Measurements from ENCODE around the gene ERCC8. TPM values are rescaled to one million over a fixed set of nuclear protein-coding genes. Genes with fewer than 3 reads are reported as not detected.
"Not testable (repeated sequence)": the region's sequence is repeated elsewhere in the genome, so short reads cannot be mapped to it uniquely, and the experiment has no call there.

The ERCC8 gene
- total RNA-seq = 1 to 10 TPM; 6.7 to 9.6 (median 8.1) TPM
- 5.1 TPM for polyA plus RNA-seq
- long read RNA-seq, donor 1, transcript ERCC8-201 (12 exons, 2,017 nt) = major isoform, 5 of 12 reads
- long read RNA-seq, donor 1, partial matches to known transcripts = 1 of 12 reads
- long read RNA-seq, donor 1, other reads (novel, unspliced or antisense) = 6 of 12 reads
- long read RNA-seq, donor 2, partial matches to known transcripts = 0 of 3 reads
- long read RNA-seq, donor 2, other reads (novel, unspliced or antisense) = 0 of 3 reads
- long read RNA-seq, donor 3, transcript ERCC8-201 (12 exons, 2,017 nt) = major isoform, 25 of 35 reads
- long read RNA-seq, donor 3, partial matches to known transcripts = 2 of 35 reads
- long read RNA-seq, donor 3, other reads (novel, unspliced or antisense) = 8 of 35 reads
- long read RNA-seq, donor 4, partial matches to known transcripts = 1 of 3 reads
- long read RNA-seq, donor 4, other reads (novel, unspliced or antisense) = 0 of 3 reads

GRCh38 chr5:60944904-60945812 is at the start of gene ERCC8, which contains the start of gene NDUFAF2:
ERCC8 (minus strand) TSS chr5:60945070; CDS start chr5:60945008, 62 bp downstream.
NDUFAF2 (plus strand) TSS chr5:60945205; CDS start chr5:60945256, 51 bp downstream.
- no peaks in the 10 kb centered on the region for H3K9me3 ChIP-seq (ENCODE audit: control insufficient read depth, low read length)
- intact Hi-C loops (cut with DNase I) = no loop called here
- DNase-seq (peak; percentile 92 to 96 (median 94)), ATAC-seq (peak; percentile 100)
- H3K4me3 ChIP-seq (ENCODE audit: low read length) = peak within 1 kb of the TSS; percentile 48
- peak within 1 kb of the TSS; percentile 76 for H3K27ac ChIP-seq (ENCODE audit: low read length)
- H3K27me3 ChIP-seq (ENCODE audit: control insufficient read depth, insufficient read depth) = no peaks in the 10 kb centered on the region
- WGBS = 2% methylated on average over 64 of the region's 64 CpGs
- no peaks in the 10 kb centered on the region for H3K4me1 ChIP-seq (ENCODE audit: control insufficient read depth, insufficient read depth, low read length)

- Histone ChIP-seq H3K27me3 (ENCODE audit: control insufficient read depth, insufficient read depth) (no peaks in the 10 kb centered on the region), H3K9me3 (ENCODE audit: control insufficient read depth, low read length) (no peaks in the 10 kb centered on the region), H3K27ac (ENCODE audit: low read length) (no peak overlapping the region), H3K4me3 (ENCODE audit: low read length) (no peak overlapping the region), H3K4me1 (ENCODE audit: control insufficient read depth, insufficient read depth, low read length) (no peaks in the 10 kb centered on the region)
- intact Hi-C loops (cut with DNase I) = no loop called here
- WGBS = 80% methylated on average over 11 of the region's 11 CpGs
- ATAC-seq (peak; percentile 76 to 85), DNase-seq (peak in 1 of 3 donors; percentile 53)
These were observed 49.2 kb upstream of the ERCC8 start for GRCh38 chr5:60993875-60994571.

- no peak overlapping the region for H3K4me3 ChIP-seq (ENCODE audit: low read length)
- intact Hi-C loops (cut with DNase I) = no loop called here
- no peaks in the 10 kb centered on the region for H3K9me3 ChIP-seq (ENCODE audit: control insufficient read depth, low read length)
- H3K4me1 ChIP-seq (ENCODE audit: control insufficient read depth, insufficient read depth, low read length) = no peaks in the 10 kb centered on the region
- 99% methylated on average over 2 of the region's 2 CpGs for WGBS
- DNase-seq (no peak), ATAC-seq (peak in 1 of 2 donors; percentile 9)
- no peak overlapping the region for H3K27ac ChIP-seq (ENCODE audit: low read length)
- no peaks in the 10 kb centered on the region for H3K27me3 ChIP-seq (ENCODE audit: control insufficient read depth, insufficient read depth)
These were observed 48.6 kb upstream of the ERCC8 start for GRCh38 chr5:60993425-60993824.

- WGBS = 82% methylated on average over 6 of the region's 6 CpGs
- intact Hi-C loops (cut with DNase I) = no loop called here
- no peak overlapping the region for H3K4me3 ChIP-seq (ENCODE audit: low read length)
These were observed 48.0 kb upstream of the ERCC8 start for GRCh38 chr5:60992871-60993270.

GRCh38 chr5:60989790-60990189 is 44.9 kb upstream of the ERCC8 start:
- peaks cover 1% of the 10 kb centered on the region for H3K4me1 ChIP-seq (ENCODE audit: control insufficient read depth, insufficient read depth, low read length)
- H3K9me3 ChIP-seq (ENCODE audit: control insufficient read depth, low read length) = no peaks in the 10 kb centered on the region
- intact Hi-C loops (cut with DNase I) = no loop called here
- DNase-seq = no peak
- no peak for ATAC-seq
- no peaks in the 10 kb centered on the region for H3K27me3 ChIP-seq (ENCODE audit: control insufficient read depth, insufficient read depth)
- no peak overlapping the region for H3K4me3 ChIP-seq (ENCODE audit: low read length)
- H3K27ac ChIP-seq (ENCODE audit: low read length) = no peak overlapping the region
- WGBS = 90% methylated on average over 4 of the region's 4 CpGs

More at GRCh38 chr5:60992871-60993270, 48.0 kb upstream of the ERCC8 start:
- DNase-seq = peak in 2 of 3 donors; percentile 41 to 51
- no peak overlapping the region for H3K27ac ChIP-seq (ENCODE audit: low read length)
- ATAC-seq = peak; percentile 55 to 63
- H3K27me3 ChIP-seq (ENCODE audit: control insufficient read depth, insufficient read depth) = no peaks in the 10 kb centered on the region
- no peaks in the 10 kb centered on the region for H3K4me1 ChIP-seq (ENCODE audit: control insufficient read depth, insufficient read depth, low read length)
- H3K9me3 ChIP-seq (ENCODE audit: control insufficient read depth, low read length) = no peaks in the 10 kb centered on the region

GRCh38 chr5:60982127-60982526 is 37.3 kb upstream of the ERCC8 start:
- H3K4me3 ChIP-seq (ENCODE audit: low read length); H3K27me3 ChIP-seq (ENCODE audit: control insufficient read depth, insufficient read depth); ATAC-seq; intact Hi-C loops (cut with DNase I); H3K9me3 ChIP-seq (ENCODE audit: control insufficient read depth, low read length); DNase-seq; H3K27ac ChIP-seq (ENCODE audit: low read length); H3K4me1 ChIP-seq (ENCODE audit: control insufficient read depth, insufficient read depth, low read length): not testable (repeated sequence)
- 96% methylated on average over 3 of the region's 3 CpGs for WGBS

GRCh38 chr5:60980511-60980910 is 35.6 kb upstream of the ERCC8 start:
- no peaks in the 10 kb centered on the region for H3K9me3 ChIP-seq (ENCODE audit: control insufficient read depth, low read length)
- H3K4me1 ChIP-seq (ENCODE audit: control insufficient read depth, insufficient read depth, low read length) = no peaks in the 10 kb centered on the region
- H3K4me3 ChIP-seq (ENCODE audit: low read length) = no peak overlapping the region
- DNase-seq (no peak), ATAC-seq (no peak)
- intact Hi-C loops (cut with DNase I) = no loop called here
- no peak overlapping the region for H3K27ac ChIP-seq (ENCODE audit: low read length)
- H3K27me3 ChIP-seq (ENCODE audit: control insufficient read depth, insufficient read depth) = no peaks in the 10 kb centered on the region
- 97% methylated on average over 2 of the region's 2 CpGs for WGBS

- WGBS = 46% methylated on average over 1 of the region's 1 CpG
- Histone ChIP-seq H3K4me3 (ENCODE audit: low read length) (no peak overlapping the region), H3K27ac (ENCODE audit: low read length) (no peak overlapping the region), H3K9me3 (ENCODE audit: control insufficient read depth, low read length) (no peaks in the 10 kb centered on the region), H3K27me3 (ENCODE audit: control insufficient read depth, insufficient read depth) (no peaks in the 10 kb centered on the region), H3K4me1 (ENCODE audit: control insufficient read depth, insufficient read depth, low read length) (no peaks in the 10 kb centered on the region)
- ATAC-seq = peak in 1 of 2 donors; percentile 50
- no peak for DNase-seq
- intact Hi-C loops (cut with DNase I) = no loop called here
These were observed 34.1 kb upstream of the ERCC8 start for GRCh38 chr5:60978968-60979367.

- H3K9me3 ChIP-seq (ENCODE audit: control insufficient read depth, low read length) = no peaks in the 10 kb centered on the region
- H3K27ac ChIP-seq (ENCODE audit: low read length) = no peak overlapping the region
- no peaks in the 10 kb centered on the region for H3K27me3 ChIP-seq (ENCODE audit: control insufficient read depth, insufficient read depth)
- H3K4me1 ChIP-seq (ENCODE audit: control insufficient read depth, insufficient read depth, low read length) = no peaks in the 10 kb centered on the region
- WGBS = 75% methylated on average over 9 of the region's 9 CpGs
- no peak overlapping the region for H3K4me3 ChIP-seq (ENCODE audit: low read length)
- intact Hi-C loops (cut with DNase I) = no loop called here
- no peak for DNase-seq
- ATAC-seq = no peak
These were observed 33.3 kb upstream of the ERCC8 start for GRCh38 chr5:60977956-60978737.

- 70% methylated on average over 3 of the region's 3 CpGs for WGBS
These were observed 27.4 kb upstream of the ERCC8 start for GRCh38 chr5:60972231-60972630.

More at GRCh38 chr5:60972231-60972630, 27.4 kb upstream of the ERCC8 start:
- intact Hi-C loops (cut with DNase I) = no loop called here
- H3K9me3 ChIP-seq (ENCODE audit: control insufficient read depth, low read length) = no peaks in the 10 kb centered on the region
- H3K27me3 ChIP-seq (ENCODE audit: control insufficient read depth, insufficient read depth) = no peaks in the 10 kb centered on the region
- H3K4me3 ChIP-seq (ENCODE audit: low read length) = no peak overlapping the region
- H3K4me1 ChIP-seq (ENCODE audit: control insufficient read depth, insufficient read depth, low read length) = no peaks in the 10 kb centered on the region
- H3K27ac ChIP-seq (ENCODE audit: low read length) = no peak overlapping the region
- ATAC-seq (no peak), DNase-seq (no peak)

All from right cardiac atrium (tissue), 5 donors.